GM12892 (cell line): ENCODE results near the gene UBASH3A.

Source experiments
- POLR2A ChIP-seq: IDR thresholded peaks from 2 replicates; pipeline ENCODE4 v1.6.1; 2011; ENCODE audit warnings: low read depth, low read length, control low read depth
- TAF1 ChIP-seq: IDR thresholded peaks from 2 replicates; pipeline ENCODE4 v1.6.1; 2011; ENCODE audit warnings: low read depth, mild to moderate bottlenecking, control low read depth, low read length, borderline replicate concordance

GRCh38 chr21:42395905-42396651 lies 7.6 kb upstream of the UBASH3A start, which contains the start of gene TMPRSS3:
- TF ChIP-seq TAF1, result no peak
- TF ChIP-seq POLR2A, result no peak
